Stimulated activated CD4-positive, alpha-beta T cell treated with anti-CD3 and anti-CD28 coated beads, Interleukin-2, amount 100 ng/mL, for 24 hours (primary cell): ENCODE data around the gene HACD4.
A peak's percentile ranks its signal among the peaks of the same experiment; 100 is the strongest.

Source experiments
- DNase-seq, 2 donors: peaks; one replicate each; pipeline ENCODE4 v3.0.0-alpha.2; 2020

The HACD4 gene, protein sequence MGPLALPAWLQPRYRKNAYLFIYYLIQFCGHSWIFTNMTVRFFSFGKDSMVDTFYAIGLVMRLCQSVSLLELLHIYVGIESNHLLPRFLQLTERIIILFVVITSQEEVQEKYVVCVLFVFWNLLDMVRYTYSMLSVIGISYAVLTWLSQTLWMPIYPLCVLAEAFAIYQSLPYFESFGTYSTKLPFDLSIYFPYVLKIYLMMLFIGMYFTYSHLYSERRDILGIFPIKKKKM

DNA sequence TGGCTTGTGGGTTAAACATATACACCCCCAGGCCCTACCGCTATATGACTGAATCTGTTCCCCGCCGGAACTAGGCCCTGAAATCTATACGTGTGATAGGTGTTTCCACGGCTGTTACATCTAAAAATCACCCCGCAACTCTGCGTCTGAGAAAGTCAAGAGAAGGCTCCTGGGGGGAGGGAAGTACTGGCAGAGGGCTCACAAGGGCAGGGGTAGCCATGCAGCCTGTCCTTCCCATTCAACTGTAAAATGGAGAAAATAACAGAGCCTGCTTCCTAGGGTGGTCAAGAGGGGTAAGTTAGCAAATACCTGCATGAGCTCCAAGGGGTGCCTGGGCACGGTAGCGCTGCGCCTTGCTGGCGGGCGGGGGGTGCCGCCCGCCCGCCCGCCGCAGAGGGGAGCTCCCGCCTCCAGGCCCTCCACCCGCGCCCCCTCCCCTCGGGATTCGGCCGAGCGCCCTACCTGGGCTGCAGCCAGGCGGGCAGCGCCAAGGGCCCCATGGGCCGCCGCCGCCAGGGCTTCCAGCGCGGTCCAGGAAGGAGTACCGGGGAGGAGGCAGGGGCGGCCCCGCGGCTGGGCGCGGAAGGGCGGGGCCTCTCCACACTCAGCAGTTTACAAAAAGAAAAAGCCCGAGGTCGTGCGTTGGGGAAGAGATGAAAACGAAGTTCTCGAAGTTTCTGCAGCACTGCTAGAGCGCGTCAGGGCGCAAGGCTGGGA, at the start of gene HACD4:
Gene HACD4 (minus strand): TSS at position 550 of the 717 bp plus-strand sequence. CDS start 50 bp downstream, at position 500.
- DNase-seq = peak; percentile 64 to 65

DNA sequence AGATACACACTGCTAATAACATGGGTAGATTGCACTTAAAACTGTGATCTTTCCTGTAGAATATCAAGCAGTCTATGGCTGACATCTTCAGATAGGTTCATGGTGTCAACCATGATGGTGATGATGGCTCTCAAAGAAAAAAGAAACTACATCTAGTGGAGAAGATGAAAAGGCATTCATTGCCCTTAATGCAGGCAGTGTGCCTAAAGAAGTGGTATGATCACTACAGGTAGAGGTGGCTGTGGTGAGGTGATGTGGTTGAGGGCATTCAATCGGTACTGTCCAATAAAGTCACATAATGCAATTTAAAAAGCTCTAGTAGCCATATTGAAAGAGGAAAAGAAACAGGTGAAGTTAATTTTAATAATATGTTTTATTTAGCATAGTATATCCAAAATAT, 49.4 kb upstream of the HACD4 start:
- no peak for DNase-seq

DNA sequence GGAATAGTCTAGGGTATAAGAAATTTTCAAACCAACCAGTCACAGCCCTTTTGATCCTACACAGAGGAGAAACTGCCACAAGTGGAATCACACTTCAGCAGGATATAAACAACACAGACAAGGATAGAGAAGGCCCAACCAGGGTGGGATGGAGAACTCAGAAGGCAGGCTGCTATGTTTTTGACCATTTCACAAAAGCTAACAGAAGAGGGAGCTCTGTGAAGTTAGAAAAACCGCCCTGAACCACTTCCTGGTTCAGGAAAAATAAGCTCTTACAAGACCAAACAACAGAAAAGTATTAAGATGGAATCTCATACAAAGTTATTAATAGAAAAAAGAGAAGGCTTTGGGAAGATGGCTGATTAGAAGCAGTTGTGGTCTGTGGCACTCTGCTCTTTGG, 47.3 kb upstream of the HACD4 start:
- no peak for DNase-seq

DNA sequence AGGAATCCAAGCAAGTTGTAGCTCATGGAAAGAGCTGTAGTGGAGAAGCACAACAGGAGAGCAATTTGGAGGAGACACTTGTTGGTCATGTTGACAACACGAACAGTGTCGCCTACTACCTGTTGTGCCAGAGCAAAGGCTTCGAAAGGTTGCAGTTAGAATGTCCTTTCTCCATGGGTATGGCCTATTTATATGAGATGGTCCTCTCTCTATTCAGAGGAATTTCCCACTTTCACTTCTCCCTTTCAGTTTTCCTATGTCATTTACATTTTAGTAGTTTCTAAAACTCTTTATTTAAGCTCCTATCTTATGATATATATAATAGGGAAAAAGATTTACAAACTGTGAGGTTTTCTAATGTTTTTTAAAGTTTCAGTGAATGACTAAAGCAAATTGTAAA, 46.3 kb upstream of the HACD4 start, which contains the start of gene IFNB1:
Gene IFNB1 (minus strand): TSS at position 162 of the 400 bp plus-strand sequence. CDS start 73 bp downstream, at position 89.
- no peak for DNase-seq

DNA sequence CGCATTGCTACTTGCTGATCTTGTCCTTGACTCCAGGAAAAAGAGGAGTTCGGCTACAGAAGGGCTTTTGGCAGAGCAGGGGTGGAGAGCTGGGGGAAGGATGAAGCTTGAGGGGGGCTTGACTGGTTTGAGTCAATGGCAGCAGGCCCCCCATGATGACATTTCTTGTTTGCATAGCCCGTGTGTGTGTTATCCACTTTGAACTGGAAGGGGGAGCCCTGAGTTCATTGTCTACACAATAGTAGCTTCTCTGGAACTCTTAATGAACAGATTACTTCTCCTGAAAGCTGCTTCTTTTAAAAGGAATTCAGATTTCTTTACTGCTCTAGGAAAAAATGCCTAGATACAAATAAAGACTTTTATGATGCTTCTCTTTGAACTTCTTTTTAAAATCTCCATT, 44.0 kb upstream of the HACD4 start:
- no peak for DNase-seq

DNA sequence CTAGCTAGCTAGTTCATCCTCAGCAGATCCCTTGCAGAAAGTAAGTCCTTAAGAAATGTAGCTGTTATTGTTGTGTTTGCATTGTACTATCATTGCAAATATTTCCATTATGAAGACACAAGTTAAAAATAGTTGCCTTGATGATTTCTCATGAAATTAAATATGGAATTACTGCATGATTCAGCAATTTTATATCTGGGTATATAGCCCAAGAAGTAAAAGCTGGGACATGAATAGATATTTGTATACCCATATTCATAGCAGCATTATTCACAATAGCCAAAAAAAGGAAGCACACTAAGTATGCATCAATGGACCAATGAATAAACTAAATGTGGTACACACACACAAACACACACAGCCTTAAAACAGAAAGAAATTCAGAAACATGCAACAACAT, 39.5 kb upstream of the HACD4 start:
- no peak for DNase-seq

DNA sequence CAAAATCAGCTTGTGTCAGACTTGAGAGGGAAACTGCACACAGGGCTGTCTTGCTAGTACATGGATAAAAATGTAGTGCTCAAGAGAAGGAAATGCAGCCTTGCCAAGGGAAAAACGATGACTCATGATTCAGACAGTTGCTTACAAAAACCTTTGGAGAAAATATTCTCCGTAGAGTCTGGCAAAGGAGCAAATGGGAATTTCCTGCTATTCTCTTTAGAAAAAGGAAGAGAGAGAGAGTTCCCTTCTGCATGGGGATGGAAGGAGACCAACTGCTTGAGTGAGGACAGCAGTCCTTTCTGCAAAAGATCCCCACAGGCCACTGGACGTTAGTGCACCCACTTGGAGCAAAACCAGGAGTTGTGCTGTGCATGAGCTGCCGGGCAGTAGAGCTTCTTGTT, 38.7 kb upstream of the HACD4 start:
- no peak for DNase-seq

DNA sequence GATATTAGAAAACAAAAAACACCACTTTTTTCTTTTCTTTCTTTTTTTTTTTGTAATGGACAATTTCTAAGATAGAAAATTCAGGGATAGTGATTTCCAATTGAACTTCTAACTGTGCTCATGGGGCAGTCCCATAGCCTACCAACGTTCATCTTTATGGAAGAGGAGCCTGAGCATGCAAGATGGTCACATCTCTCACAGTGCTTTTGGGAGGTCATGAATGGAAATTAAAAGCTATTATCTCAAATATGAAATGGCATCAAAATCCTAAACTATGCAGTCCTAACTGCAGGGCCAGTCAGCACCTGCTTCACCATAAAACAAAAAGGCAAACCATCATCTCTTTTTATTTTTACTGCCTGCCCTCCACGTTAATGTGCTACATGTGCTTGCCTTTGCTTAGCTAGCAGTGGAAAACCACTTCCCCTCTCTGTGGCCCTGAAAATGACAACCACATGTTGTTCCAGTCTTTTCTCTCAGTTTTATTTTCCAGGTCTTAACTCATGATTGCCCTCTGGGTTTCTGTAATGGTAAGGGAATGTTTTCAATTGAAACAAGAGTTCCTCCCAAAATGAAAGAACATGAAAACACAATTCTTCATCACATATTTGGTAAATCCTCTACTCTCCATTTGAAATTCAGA, 29.6 kb upstream of the HACD4 start:
- no peak for DNase-seq

DNA sequence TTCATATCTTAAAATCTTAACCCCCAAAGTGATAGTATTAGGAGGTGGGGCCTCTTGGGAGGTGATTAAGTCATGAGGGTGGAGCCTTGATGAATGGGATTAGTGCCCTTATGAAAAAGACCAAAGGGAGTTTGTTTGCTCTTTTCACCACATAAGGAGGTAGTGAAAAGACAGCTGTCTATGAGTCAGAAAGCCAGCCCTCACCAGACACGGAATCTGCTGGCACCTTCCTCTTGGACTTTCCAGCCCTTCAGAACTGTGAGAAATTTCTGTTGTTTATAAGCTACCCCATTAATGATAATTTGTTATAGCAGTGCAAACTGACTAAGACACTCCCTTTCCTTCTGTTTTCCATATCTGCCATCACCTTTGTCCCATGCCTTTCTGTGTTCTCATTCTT, 25.5 kb upstream of the HACD4 start:
- no peak for DNase-seq

DNA sequence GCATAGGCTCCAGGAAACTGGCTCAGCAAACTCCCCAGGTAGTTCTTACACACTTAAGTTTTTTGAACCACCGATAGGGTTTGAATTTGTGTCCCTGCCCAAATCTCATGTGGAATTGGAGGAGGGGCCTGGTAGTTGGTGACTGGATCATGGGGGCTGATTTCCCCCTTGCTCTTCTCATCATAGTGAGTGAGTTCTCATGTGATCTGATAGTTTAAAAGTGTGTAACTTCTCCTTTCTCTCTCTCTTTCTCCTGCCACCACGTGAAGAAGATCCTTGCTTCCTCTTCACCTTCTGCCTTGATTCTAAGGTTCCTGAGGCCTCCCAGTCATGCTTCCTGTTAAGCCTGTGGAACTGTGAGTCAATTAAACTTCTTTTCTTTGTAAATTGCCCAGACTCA, 22.4 kb upstream of the HACD4 start:
- DNase-seq = no peak

DNA sequence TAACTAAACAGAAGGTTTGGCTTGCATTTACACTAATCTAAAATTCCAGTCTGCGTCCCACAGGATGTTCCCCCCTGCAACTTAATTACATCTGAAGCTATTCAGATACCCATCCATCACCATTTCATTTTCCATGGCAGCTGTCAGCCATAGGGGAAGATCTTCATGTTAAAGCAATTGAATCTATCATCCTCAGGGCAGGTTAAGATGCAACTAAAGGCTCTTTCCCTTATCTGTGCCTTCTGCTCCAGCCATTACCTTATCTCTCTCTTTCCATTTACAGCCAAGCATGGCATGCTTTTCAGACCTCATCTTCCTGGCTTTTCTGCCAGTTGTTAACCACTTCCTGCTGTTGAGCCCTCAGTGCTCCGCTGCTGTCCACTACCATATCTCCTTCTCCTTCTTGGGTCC, 15.8 kb upstream of the HACD4 start:
- DNase-seq = no peak

DNA sequence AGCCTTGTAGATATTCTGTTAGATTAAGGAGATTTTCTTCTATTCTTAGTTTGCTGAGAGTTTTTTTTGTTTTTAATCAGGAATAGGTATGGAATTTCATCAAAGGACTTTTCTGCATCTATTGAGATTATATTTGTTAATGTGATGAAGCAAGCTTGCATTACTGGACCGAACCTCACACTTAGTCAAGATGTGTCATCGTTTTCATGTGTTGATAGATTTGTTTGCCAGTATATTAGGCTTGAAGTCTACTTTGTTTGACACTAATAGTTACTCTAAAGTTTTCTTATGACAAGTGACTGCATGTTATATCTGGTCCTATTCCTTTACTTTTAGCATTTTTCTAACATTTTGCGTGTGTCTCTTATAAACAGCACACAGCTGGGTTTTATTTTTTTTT, 12.4 kb upstream of the HACD4 start:
- DNase-seq = no peak

DNA sequence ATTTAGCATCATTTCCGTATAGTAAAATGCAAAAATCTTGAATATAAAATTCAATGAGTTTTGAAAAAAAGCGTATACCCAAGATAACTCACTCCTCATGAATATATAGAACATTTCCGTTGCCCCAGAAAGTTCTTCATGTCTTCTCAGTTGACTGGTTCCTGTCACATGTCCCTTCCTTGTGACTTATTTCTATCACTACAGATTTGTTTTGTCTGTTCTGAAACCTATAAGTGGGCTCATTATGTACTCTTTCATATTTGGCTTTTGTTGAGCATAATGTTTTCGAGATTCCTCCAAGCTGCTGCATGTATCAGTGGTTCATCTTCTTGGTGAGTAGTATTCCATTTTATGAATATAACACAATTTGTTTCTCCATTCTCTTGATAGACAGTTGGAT, 11.0 kb upstream of the HACD4 start:
- no peak for DNase-seq

DNA sequence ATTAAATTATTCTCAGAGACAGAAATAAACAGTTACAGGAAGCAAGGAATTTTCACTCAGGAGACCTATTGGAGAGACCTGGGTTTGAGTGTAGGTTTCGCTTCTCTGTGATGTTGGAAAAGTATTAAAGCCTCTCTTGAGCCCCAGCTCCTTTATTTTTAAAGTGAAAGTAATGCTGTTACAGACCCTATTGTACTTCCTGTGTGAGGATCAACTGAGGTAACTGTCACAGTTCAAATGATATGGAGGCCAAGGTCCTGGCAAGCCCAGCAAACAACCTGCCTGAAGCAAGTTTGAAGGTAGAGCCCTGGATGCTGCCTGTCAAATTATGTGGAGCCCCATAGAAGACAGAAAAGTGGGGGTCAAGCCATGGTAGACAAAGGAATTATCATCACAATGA, 7.9 kb upstream of the HACD4 start:
- DNase-seq = no peak

DNA sequence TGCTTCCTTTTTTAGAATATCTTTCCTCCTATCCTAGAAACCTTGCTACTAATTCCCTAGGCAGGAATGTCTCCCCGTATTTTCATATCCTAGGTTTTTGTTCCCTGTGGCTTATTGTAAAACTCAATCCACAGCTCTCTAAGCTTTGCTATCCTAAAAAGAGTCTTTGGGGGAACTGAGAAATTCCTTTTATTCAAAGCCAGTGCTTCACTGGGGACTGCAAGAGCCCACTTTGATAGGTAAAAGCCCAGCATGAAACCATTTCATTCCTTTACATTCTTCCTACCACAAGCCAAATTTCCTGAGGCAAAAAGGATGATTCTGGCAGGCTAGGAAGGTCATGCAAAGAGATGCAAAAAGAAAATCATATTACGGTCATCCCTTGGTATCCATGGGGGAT, 5.8 kb upstream of the HACD4 start:
- no peak for DNase-seq

DNA sequence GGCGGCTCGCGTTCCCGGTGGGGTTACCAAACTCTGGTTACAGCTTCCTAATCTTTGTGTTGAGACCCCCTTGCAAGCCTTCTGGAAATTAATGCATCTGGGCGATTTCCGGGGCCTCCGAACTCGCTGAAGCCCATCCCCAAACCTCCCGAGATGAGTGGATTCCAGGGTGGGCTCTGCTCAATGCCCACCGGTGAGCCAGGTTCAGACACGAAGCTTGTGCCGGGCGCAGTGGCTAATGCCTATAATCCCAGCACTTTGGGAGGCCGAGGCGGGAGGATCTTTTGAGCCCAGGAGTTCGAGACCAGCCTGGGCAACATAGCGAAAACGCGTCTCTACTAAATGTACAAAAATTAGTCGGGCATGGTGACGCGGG, 356 bp upstream of the HACD4 start:
- DNase-seq = no peak

DNA sequence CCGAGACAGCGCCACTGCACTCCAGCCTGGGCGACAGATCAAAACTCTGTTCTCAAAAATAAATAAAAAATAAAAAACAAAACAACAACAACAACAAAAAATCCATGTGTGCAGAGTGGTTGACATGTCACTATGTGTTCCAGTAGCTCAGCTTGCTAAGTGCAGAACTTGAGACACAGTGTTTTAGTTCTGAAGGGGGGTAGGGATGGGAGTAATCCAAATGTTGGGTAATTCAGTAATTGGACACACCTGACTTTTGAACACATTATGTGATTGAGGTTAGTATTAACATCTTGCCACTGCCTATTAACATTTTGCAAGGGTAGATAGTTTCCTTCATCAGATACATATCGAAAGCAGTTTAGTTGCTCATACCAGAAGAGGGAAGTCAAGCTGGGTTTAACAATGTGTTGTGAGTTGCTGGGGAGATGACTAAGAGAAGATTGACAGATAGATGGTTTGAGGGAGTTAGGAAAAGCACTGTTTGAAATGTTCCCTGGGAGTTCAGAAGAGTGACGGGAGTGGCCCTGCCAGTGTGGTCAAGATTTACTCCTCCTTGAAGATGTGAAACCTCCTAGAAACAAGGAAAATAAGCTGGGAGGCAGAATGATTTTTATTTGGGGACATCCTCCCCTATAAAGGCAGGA, 928 bp downstream of the HACD4 start:
- DNase-seq = peak in 1 of 2 donors; percentile 10

DNA sequence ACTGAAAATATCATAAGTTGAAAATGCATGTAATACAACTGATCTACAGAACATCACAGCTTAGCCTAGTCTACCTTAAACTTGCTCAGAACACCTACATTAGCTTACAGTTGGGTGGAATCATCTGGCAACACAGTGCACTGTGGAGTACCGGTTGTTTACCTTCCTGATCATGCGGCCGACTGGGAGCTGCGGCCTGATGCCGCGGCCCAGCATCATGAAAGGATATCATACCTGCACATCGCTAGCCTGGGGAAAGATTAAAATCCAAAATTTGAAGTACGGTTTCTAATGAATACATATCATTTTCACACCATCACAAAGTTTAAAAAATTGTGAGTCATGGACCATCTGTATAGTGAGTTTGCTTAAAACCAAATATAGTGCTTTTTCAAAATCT, 1.8 kb downstream of the HACD4 start:
- no peak for DNase-seq

DNA sequence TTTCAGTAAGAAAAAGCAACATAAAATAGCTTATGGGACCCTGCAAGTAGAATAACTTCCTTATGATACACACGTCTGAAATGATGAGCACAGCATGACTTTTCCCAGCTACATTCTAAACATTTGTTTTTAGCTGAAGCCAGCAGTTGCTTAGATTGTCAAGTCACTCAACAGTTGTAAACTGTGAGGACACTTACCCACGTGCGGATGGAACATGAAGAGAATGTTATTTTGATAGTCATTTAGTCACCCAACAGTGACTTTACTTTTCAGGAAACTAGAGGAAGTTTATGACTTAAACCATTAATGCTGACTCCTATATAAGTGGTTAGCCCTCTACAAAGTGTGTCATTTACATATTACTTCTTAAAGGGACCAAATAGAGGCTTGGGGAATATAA, 3.0 kb downstream of the HACD4 start:
- no peak for DNase-seq

DNA sequence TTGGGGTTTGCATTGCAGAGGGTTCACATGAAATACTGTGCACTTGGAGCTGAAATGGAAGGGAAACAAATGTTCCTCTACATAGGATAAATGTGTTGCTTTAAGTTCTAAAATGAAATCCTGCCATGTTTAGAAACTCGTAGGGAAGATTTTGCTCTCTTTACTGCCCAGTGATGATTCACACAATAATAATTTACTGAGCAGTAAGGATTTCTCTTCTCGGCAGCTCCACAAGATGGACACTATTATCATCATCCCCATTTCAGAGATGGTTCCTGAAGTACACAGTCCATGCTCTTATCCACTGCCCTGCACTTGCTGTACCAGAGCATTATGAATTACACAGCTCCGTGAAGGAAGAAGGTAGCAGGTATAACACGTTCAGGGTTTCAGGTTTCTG, 4.1 kb downstream of the HACD4 start:
- no peak for DNase-seq

DNA sequence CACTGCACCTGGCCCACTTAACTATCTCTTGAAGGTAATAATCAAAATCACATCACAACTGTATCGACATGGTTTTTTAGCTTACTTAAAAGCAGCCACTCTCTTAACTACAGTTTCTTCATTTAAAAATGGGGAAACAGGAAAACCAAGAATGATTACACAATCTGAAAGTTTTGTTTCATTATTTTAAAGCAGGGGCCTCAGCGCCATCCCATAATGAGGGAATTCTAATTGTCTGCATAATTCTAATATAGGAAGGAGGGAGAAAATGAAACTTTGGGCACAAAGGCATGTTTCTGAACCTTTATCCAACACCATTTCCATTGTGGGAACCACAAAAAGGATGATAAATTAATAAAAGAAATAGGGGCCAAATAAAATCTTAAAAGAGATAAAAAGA, 7.6 kb downstream of the HACD4 start:
- DNase-seq = no peak

DNA sequence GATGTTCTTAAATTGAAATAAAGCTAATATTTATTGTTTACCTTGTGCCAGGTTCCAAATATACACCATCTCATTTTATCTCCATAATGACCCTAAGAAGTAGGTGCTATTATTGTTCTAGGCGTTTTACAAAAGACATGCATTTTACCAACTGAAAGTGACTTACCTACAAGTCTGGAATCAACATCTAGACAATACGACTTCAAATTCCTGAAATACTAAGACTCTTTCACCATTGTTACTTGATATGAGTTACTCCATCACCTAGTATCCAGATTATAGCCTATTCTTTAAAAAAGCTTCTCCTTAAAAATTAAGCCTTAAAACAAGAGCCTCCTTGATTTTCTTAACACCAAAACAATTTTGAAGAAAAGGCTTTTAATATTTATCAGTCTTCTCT, 13.3 kb downstream of the HACD4 start:
- DNase-seq = no peak

DNA sequence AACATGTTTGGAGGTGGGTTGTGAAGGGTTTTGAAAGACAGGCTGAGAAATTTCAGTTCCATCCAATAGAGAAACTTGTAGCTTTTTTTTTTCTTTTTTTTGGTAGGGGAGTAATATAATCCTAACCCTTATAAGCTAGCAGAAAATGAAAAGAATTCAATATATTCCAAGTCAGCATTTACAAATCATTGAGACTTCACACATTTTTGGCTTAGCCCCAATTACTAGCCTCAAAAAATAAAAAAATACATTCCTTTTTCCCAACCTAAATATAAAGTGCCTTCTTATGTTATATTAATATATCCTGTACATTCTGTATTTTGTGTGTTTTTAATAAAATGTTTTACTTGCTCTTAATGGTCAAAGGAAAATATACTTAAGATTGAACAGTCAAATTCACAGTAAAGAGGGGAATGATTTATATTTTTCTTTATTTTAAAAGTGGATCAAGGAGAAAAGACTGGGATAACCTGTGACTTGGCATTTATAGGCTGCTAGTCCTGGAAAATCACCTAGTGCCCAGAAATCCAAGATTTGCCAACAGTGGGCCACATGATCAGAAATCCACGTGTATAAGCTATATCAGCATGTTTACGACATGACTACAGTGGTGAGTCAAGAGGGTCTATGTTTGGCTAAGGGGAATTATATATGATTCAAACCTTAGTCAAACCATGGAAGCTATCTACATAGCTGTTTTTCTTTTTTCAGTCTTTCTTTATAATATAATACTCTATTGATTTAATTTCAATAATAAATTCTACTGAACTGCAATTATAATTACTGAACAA, 14.5 kb downstream of the HACD4 start:
- DNase-seq = no peak
